IPS-18c (cell line): ENCODE measurements around the gene PALMD.

ENCODE experiments used
- H3K4me3 ChIP-seq: 2 replicates; pipeline ENCODE4 v1.7.0; 2013; ENCODE audit warnings: low read depth, mild to moderate bottlenecking, low read length, moderate library complexity; ENCODE audit not compliant: insufficient read depth
- H3K9me3 ChIP-seq: one replicate; pipeline ENCODE4 v1.6.1; 2013; ENCODE audit warnings: mild to moderate bottlenecking, low read length, moderate library complexity; ENCODE audit not compliant: control insufficient read depth, insufficient read depth

The PALMD gene

DNA sequence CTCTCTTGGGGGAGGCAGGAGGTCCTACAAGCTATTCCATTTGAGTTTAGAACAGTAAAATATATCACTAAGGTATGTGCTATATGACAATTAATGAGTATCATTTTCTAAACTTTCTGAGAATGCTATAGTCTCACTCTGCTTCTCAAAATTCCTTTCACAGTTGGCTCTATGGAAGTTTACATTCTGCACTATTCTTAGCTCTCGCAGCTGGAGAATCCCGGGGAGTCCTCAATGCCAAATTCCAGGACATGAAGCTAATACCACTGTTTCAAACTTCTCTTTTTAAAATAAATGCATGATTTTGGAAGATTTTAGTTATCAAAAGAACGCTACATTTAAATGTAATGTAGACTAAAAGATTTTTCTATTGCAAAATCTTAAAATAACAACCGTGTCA, 22.4 kb upstream of the PALMD start:
- H3K9me3 ChIP-seq: no peaks in the 10 kb centered on the region
- H3K4me3 ChIP-seq: no peak overlapping the region

DNA sequence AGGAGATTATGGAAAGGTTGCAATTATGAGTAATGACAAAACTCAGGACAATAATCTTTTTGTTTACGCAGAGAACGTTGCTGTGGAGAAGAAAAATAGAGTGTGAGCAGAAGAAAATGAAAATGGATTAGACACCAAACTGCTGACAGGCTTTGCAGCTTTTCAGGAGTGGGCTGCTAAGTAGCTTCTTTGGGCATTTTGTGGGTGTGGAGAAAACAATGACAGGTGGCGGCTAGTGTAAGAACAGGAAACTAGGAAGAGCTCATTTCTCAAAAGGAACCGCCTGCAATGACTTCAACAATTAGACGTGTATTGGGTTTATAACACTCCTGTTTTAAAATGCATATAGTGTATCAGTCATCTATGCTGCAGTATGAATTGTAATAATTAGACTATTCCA, 18.3 kb upstream of the PALMD start:
- no peak overlapping the region for H3K4me3 ChIP-seq
- H3K9me3 ChIP-seq: no peaks in the 10 kb centered on the region

DNA sequence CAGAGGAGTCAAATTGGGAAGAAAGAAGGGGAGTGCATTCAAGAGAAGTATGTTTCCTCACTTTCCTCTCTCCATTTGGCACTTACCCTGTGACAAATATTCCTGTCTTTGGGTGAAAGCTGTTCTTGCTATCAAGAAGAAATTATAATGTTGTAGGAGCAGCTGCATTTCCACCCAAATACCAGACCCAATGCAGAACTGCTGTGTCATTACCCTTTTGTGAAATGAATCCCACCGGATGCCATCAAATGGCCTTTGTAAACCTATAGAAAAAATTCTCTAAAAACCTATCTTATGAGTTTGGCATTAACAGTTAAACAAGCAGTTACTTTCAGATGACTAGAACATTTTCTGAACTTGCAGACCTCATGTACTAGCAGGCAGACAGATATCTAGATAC, 16.7 kb upstream of the PALMD start:
- Histone ChIP-seq H3K9me3 (no peaks in the 10 kb centered on the region), H3K4me3 (no peak overlapping the region)

DNA sequence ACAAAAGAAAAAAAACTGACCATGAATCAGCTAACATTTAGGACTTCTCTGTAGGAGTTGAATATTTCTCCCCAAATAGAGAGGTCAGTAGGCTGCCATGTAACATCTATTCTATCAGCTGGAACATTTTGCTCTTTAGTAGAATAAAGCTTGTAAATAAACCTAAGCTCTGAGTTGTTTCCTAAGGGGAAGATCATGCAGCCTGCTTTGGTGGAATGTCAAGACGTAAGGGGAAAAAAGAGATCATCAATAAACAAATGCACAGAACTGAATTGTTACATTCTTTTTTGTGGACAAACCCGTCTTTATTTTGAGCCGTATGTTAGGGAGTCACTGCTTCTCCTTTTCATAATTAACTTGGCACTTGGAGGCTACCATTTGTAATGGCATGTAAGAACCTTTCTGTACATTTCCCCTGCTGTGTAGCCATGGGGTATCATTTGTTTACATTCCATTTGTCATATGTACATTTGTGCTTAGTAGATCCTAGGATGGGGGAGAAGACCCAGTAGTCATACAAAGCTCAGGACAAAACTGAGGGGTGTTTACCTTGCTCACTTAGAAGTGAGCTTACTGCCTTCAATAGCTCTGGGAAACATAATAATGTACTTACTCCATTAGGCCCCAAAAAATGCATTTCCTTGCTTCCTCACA, 10.8 kb upstream of the PALMD start:
- Histone ChIP-seq H3K4me3 (no peak overlapping the region), H3K9me3 (no peaks in the 10 kb centered on the region)

DNA sequence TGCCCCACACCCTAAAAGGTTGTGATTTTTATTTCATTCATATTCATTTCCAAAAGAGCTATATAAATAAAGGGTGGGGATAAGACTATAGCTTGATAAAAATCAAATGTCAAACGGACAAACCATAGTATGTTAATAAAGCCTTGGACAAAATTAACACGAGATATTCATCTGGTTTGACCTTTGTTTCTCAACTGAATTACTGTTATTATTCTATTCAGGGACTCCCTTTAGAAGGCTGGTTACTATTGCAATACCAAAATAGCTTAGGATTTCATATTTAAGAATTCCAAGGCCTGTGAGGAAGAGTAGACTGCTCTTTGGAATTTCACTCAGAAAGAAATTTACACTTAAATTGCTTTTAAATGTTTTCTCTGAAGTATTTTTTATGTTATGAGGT, 10.2 kb upstream of the PALMD start:
- Histone ChIP-seq H3K9me3 (no peaks in the 10 kb centered on the region), H3K4me3 (no peak overlapping the region)

DNA sequence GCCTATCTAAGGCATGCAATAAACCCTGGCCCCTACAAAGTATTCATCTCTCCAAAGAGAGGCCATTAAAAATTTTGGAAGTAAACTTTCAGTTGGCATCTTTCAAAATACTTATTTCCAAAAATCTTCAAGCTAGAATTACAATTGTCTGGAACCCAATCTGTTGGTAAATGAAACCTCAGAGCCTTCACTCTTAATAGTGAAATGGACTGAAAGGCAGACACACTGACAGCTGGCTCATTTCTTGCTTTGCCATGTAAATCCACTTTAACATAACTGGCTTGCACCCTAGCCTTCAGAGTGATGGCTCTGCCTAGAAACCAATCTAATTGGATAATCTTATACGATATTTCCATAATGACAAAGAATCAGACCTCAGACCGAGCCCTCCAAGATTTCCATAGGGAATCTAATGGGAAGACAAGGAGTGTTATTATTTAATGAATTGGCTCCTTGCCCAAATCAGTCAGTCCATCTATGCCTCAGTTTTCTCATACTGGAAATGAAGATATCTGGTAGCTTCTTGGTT, 9.2 kb upstream of the PALMD start:
- Histone ChIP-seq H3K9me3 (no peaks in the 10 kb centered on the region), H3K4me3 (no peak overlapping the region)

DNA sequence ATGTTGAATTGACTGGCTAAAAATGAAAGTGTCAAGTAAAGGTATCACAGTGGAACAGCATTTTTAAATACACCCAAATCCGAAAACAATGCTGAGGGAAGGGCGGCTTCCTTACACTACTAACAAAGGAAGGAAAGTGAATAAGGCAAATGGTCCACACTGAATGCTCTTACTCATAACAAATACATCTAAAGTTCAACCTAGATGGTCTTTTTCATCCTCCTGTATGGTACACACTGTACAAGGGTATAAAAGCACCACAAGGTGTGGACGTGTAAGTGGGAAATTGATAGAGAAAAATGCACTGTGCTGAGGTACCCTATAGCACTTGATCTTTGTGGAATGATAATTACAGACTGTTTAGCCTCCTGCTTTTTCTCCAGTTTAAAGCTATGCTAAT, 7.1 kb upstream of the PALMD start:
- Histone ChIP-seq H3K4me3 (no peak overlapping the region), H3K9me3 (no peaks in the 10 kb centered on the region)

DNA sequence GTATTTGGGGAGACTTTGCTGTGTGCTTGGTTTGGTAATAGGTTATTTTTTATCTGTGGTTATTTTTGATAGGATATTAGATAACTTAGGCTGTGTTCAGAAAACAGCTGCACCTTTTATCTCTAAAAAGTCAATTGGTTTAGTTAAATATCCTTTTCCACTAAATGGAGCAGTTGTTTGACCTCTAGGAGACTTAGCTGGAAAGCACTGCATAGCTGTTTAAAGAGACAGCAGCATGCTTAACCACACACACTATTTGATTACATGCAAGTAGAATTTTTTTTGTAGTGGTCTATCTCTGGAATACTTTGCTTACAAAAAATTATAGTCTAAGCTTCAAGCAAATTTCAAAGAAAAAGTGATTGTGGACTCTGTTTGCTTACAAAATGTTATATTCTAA, 6.5 kb upstream of the PALMD start:
- Histone ChIP-seq H3K4me3 (no peak overlapping the region), H3K9me3 (no peaks in the 10 kb centered on the region)

DNA sequence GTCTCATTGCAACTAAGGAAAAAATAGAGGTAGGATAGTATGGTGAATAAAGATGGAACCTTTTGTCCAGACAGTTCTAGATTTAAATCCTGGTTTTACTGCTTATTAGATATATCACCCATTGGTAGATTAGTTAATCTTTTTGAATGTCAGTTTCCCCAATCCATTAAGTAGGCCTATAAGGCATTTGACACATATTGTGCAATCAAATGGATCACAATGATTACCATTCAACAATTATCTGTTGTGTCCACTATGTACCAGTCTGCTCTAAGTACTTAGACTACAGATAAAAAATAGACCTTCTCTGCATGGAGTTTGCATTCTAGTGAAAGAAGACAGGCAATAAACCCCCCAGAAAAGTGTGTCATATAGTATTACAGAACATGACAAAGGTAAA, 6.0 kb upstream of the PALMD start:
- Histone ChIP-seq H3K4me3 (no peak overlapping the region), H3K9me3 (no peaks in the 10 kb centered on the region)

DNA sequence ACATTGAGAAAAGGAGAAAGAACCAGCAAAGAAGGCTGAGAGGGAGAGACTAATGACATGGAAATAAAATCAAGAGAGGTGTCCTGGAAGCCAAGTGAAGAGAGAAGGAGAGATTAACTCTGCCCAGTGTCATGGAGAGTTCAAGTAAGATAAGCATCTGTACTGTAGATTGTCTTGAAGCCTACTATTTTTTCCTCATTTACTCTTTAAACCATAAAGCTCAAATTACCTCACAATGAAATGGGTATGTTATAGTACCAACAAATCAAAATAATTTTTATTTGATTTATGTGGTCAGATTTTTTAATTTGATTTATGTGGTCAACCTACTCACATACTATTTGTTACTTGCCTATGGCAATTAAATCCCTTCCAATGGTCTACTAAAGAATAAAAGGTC, 5.2 kb upstream of the PALMD start:
- no peaks in the 10 kb centered on the region for H3K9me3 ChIP-seq
- H3K4me3 ChIP-seq: no peak overlapping the region

DNA sequence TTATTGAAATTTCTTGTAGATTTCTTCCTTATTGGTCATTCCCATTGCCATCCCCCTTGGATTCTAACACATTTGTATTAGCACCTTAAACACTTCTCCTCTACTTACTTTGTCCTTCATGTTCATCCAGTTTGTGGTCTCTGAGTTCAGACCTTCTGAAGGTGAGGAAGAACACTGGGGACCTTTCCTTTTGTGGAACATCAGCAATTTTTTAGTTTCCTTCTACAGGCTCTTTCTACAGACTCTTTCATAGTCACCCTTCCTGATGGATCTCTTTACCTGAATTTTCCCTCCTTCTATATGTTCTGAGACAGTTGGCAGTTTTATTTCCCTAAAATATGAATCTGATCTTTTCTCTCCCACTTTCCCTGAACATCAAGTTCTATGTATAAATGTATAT, 4.4 kb upstream of the PALMD start:
- no peaks in the 10 kb centered on the region for H3K9me3 ChIP-seq
- no peak overlapping the region for H3K4me3 ChIP-seq

DNA sequence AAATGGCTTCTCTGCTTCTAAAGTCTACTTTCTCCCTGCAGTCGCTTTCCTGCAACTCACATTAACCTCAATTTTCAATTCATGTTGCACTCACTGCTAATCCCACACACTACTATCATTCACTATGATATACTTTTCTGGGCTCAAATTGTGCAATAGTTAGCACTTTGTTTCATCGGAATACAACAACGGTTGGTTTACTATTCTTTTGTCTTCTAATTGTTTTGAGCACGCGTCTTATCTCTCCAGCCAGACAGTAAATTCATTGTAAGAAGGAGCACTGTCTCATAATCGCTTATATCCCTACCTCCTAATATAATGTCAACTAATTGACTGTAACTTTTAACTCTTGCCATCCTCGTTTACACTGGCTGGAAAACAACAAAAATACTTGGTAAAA, 3.9 kb upstream of the PALMD start:
- H3K9me3 ChIP-seq: no peaks in the 10 kb centered on the region

DNA sequence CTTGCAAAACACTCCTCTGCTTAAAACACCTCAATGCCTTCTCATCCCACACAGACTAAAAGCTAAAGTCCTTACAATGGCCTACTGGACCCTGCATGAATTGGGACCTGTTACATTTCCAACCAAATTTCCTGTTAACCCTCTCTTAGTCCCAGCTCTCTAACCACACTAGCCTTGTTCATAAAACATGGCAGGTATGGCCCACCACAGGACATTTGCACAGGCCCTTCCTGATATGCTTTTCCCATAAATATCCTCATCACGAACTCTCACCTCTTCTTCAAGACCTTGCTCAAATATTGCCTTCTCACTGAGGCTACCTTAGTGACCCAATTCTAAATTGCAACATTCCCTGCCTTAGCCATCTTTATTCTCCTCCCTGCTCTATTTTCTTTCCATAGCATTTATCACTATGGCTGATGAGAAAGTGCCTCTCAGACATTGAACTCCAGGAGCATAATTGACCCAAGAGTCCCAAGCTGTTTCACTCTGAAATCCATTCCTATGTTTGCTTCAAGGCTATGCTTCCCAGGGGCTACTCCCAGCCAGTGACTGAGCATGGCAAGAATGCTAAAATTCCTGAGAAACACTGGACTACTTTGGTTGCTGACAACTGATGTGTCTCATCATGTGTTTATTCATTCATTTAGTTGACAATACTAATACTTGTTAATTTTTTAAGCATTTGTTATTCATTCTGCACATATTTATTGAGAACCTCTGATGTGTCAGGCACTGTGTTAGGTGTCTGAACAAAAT, 2.7 kb upstream of the PALMD start:
- H3K4me3 ChIP-seq: no peak overlapping the region

More for the DNA sequence above, 3.9 kb upstream of the PALMD start:
- no peak overlapping the region for H3K4me3 ChIP-seq

DNA sequence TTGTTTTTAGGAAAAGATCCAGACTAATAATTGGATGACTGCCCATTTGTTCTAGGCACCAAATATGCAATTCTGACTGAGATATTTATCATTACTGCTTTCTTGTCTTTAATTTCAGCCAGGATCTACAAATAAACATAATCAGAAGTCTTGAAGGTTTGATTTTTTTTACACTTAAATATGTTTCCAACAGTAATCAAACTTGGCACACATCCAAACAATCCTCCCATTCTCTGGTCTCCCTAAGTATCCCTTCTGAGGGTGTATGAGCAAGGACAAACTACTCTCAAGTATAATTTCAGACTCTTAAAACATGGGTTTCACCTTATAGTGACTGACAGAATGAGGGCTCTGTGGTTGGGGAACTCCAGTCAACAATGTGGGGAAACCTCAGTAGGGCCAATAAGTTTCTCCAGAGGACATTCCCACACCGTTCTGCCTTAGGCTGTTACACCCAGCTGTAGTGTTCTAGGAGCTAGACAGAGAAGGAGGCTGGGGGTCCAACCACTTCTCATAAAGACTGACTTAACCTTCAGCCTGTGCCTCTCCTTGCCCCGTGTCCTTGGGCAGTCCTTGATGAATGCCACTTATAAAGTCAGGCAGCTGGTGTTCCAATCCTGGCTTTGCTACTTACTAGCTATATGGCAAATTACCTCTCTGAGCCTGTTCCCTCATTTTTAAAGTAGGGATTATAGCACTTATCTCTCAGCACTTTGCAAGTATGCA, 1.5 kb upstream of the PALMD start:
- Histone ChIP-seq H3K9me3 (no peaks in the 10 kb centered on the region), H3K4me3 (no peak overlapping the region)

More for the DNA sequence above, 2.7 kb upstream of the PALMD start:
- H3K9me3 ChIP-seq: no peaks in the 10 kb centered on the region

DNA sequence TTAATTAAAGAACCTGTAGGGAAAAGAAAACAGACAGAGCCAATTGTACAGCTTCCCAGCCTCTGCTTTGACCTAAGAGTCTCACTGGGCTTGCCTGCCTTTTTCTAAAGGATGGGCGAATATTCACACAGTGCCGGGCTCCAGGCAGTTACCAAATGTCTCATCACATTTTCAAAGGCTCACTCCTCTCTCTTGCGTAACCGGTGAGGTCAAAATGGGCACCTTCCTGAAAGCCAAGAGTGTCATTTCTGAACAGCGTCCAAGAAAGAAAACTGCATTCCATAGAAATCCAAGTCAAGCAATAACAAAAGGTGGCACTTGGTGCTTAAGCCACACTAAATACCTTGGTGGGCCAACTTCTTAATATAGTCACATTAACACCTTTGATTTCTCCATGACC, 710 bp upstream of the PALMD start:
- Histone ChIP-seq H3K9me3 (no peaks in the 10 kb centered on the region), H3K4me3 (no peak overlapping the region)

DNA sequence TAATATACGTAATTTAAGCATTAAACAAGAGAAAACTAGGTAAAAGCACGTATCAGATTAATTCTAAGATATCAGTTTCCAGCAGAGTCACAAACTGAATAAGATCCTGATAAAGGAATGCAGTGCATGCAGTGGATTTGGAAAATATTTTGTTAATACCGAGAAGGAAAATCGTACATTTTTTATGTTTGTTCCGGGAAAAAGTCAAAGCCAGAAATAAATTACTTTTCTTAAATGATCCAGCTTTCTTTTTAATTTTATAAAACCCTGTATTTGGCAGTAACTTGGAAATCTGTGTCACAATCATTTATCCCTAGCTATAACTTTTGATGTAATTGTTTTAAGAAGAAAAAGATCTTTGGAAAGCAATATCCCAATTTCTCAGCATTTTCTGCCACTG, 955 bp downstream of the PALMD start:
- H3K4me3 ChIP-seq: no peak overlapping the region

DNA sequence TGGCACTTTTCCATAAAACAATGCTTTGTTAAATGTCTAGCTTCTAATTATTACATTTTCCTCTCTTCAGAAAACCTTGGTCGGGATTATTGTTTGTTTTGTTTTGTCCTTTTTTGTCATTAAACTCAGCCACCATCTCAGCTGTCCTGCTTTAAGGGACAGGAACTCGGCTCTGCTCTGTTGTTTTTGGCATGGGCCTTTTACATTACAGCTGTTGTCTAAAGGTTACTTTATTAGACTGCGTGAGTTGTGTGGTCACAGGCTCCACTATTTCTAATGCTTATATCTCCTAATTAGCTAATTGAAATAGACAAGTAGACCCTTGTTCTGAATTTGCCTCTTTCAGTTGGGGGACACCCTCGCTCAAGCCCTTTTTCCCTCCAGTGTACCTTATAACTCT, 1.6 kb downstream of the PALMD start:
- Histone ChIP-seq H3K9me3 (no peaks in the 10 kb centered on the region), H3K4me3 (no peak overlapping the region)

More for the DNA sequence above, 955 bp downstream of the PALMD start:
- H3K9me3 ChIP-seq: no peaks in the 10 kb centered on the region

DNA sequence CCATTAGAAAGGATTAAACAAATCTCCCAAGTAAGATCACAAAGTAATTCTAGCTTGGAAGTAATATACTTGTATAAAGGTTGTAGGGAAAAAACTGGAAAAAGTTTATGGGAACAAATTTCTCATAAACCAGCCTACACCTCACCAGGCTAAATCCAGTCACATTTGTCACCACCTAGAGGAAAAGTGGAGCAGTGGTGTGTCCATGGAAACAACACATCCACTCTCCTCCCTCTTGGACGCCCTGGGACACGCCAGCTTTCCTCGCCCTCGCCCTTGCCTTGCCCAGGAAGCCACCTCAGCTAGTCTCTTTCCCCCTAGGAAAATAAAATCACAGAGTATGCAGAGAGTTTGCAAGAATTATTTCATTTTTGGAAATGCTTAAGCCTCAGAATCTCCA, 2.2 kb downstream of the PALMD start:
- H3K9me3 ChIP-seq: no peaks in the 10 kb centered on the region
- H3K4me3 ChIP-seq: no peak overlapping the region
